Heart left ventricle (tissue), 16 donors: Measurements from ENCODE around the gene DAPP1. TPM values are rescaled to one million over a fixed set of nuclear protein-coding genes. Genes with fewer than 3 reads are reported as not detected.

Experiments
- ATAC-seq, 4 donors: fragments of 200-7000 bp; cut with Tn5 transposase; one replicate each; pipeline ENCODE4 v1.9.1; 2020 to 2022; ENCODE audit warnings: moderate library complexity in 4 of 4, mild to moderate bottlenecking in 3 of 4, moderate number of reproducible peaks in 1 of 4
- DNase-seq, 5 donors: peaks; one replicate each; pipeline ENCODE4 v3.0.0-alpha.2; 2020
- H3K27ac ChIP-seq, 12 donors: fragments of 200-600 bp; sonication (generic) in 4 of 12; one replicate each; pipeline versions ENCODE4 v1.5.0 to v1.8.0; 2016 to 2022; ENCODE audit warnings: mild to moderate bottlenecking in 2 of 12
- H3K27me3 ChIP-seq, 9 donors: fragments of 200-600 bp; sonication (generic) in 2 of 9; one replicate each; pipeline versions ENCODE4 v1.5.1 to v1.8.0; 2016 to 2022; ENCODE audit warnings: mild to moderate bottlenecking in 3 of 9
- H3K36me3 ChIP-seq, 9 donors: fragments of 200-600 bp; sonication (generic) in 2 of 9; one replicate each; pipeline versions ENCODE4 v1.5.0 to v1.8.0; 2018 to 2022; ENCODE audit warnings: mild to moderate bottlenecking in 2 of 9
- H3K4me1 ChIP-seq, 12 donors: fragments of 200-600 bp; sonication (generic) in 4 of 12; one replicate each; pipeline versions ENCODE4 v1.5.0 to v1.8.0; 2016 to 2022; ENCODE audit warnings: mild to moderate bottlenecking in 3 of 12
- H3K4me3 ChIP-seq, 12 donors: fragments of 200-600 bp; sonication (generic) in 4 of 12; one replicate each; pipeline versions ENCODE4 v1.5.0 to v1.8.0; 2017 to 2022; ENCODE audit warnings: mild to moderate bottlenecking in 9 of 12, moderate library complexity in 4 of 12
- H3K9me3 ChIP-seq, 12 donors: fragments of 200-600 bp; sonication (generic) in 4 of 12; one replicate each; pipeline versions ENCODE4 v1.5.0 to v1.8.0; 2016 to 2022; ENCODE audit warnings: mild to moderate bottlenecking in 1 of 12
- CTCF ChIP-seq, 12 donors: fragments of 200-600 bp; sonication (generic) in 4 of 12; IDR thresholded peaks; one replicate each; pipeline versions ENCODE4 v1.5.0 to v1.8.0; 2018 to 2022; ENCODE audit warnings: antibody characterized with exemption in 12 of 12, mild to moderate bottlenecking in 5 of 12
- POLR2A ChIP-seq, 2 donors: fragments of 450-650 bp; IDR thresholded peaks; one replicate each; pipeline ENCODE4 v1.6.1; 2017; ENCODE audit warnings: antibody characterized with exemption in 2 of 2, mild to moderate bottlenecking in 2 of 2, moderate library complexity in 2 of 2
- WGBS, 4 donors: extraction: QIAGEN DNeasy Blood & Tissue Kit in 2 of 4; methylation state at CpG; one replicate each; pipeline versions ENCODE4 v1.1.5 to v1.1.7; 2013 to 2018; 5-methylcytosine and 5-hydroxymethylcytosine counted together
- intact Hi-C, 10 donors: fragments of 100-400 bp; cut with DNase I; formaldehyde crosslinking; loops; one replicate each; pipeline versions ENCODE4 v1.11.1 to v1.14.2; 2022
- polyA plus RNA-seq, 2 donors: library from polyadenylated mRNA; stranded (reverse); fragments of 200-250 nt; gene quantifications; one replicate each; pipeline ENCODE4 v1.2.3, GENCODE V29; 2013
- total RNA-seq, 9 donors: library from RNA; depleted of rRNA in 2 of 9; stranded (reverse); fragments of >200 nt in 2 of 9; fragmentation: NEBNext Ultra II Directional in 3 of 9; extraction: Animal tissue kit (Norgen Biotek cat#: 25700) in 3 of 9; gene quantifications; one replicate each; pipeline versions ENCODE4 v1.1.0 to v1.2.4, GENCODE V29; 2016 to 2023
- donor health status: ischemic (EF 13 %, LVEDD 7.1; RV severe dilation, severe dysfunction).
- donor health status: healthy with polysubstance abuse.
- donor health status: DM: no; HTN: yes; CAD: no.
- donor health status: DM: no; HTN: no; CAD: no.
- donor health status: ischemic (EF 25% LVEDD 6.9; RV normal size, moderate dysfunction).
- donor health status: ischemic (EF 25% LVEDD 5.7; RV mildly dilated, moderate dysfunction).
- donor health status: healthy.
- donor health status: DM: yes; HTN: yes; CAD: no.
- donor health status: ischemic (EF 35%, LVEDD 5.7; RV mildly dilated, moderate dysfunction).
- donor health status: nonischemic (EF 11% LVEDD 7.7; RV severe dilation, severe dysfunction).
- donor health status: DM: yes; HTN: yes; CAD: no.
- donor health status: PGD.
- donor health status: ischemic (EF 29% LVEDD 5.4; RV normal size, mild dysfunction).
- donor health status: nonischemic (EF 23%, LVEDD 6.1; RV moderate dilation, normal function).

DAPP1 gene
- total and polyA plus RNA-seq, 11 donors: 0.19 to 7.5 (median 0.30) TPM

- no peak for ATAC-seq
These were observed 17.1 kb downstream of the DAPP1 start for GRCh38 chr4:99833756-99834155.

GRCh38 chr4:99834569-99834968 lies 17.9 kb downstream of the DAPP1 start:
- TF ChIP-seq POLR2A (IDR thresholded peaks at IDR 0.05): no peak
- Histone ChIP-seq H3K9me3 (no peaks in the 10 kb centered on the region), H3K36me3 (peaks cover 0 to 29% (median 0%) of the 10 kb centered on the region in 9 donors), H3K27ac (no peak overlapping the region), H3K27me3 (no peaks in the 10 kb centered on the region), H3K4me1 (no peaks in the 10 kb centered on the region), H3K4me3 (no peak overlapping the region)
- intact Hi-C loops: no loop called here
- 90 to 94% (median 92%) methylated on average over 7 of the region's 7 CpGs for WGBS, 4 donors
- no peak for DNase-seq
- no peak for ATAC-seq

More at GRCh38 chr4:99833756-99834155, 17.1 kb downstream of the DAPP1 start:
- Histone ChIP-seq H3K27me3 (no peaks in the 10 kb centered on the region), H3K4me1 (peaks cover 0 to 2% (median 0%) of the 10 kb centered on the region in 12 donors), H3K9me3 (no peaks in the 10 kb centered on the region), H3K27ac (no peak overlapping the region), H3K36me3 (peaks cover 0 to 29% (median 0%) of the 10 kb centered on the region in 9 donors), H3K4me3 (no peak overlapping the region)
- intact Hi-C loops: no loop called here
- DNase-seq: no peak
- TF ChIP-seq CTCF (IDR thresholded peaks at IDR 0.05) (no peak), POLR2A (IDR thresholded peaks at IDR 0.05) (no peak)
- 81 to 90% (median 85%) methylated on average over 5 of the region's 5 CpGs for WGBS, 4 donors

GRCh38 chr4:99835942-99836341 lies 19.3 kb downstream of the DAPP1 start:
- Histone ChIP-seq H3K4me1 (no peaks in the 10 kb centered on the region), H3K36me3 (peaks cover 0 to 29% (median 0%) of the 10 kb centered on the region in 9 donors), H3K27me3 (no peaks in the 10 kb centered on the region), H3K9me3 (no peaks in the 10 kb centered on the region), H3K27ac (no peak overlapping the region), H3K4me3 (no peak overlapping the region)
- DNase-seq: no peak
- ATAC-seq: no peak
- TF ChIP-seq CTCF (IDR thresholded peaks at IDR 0.05): no peak
- no peak for TF ChIP-seq POLR2A (IDR thresholded peaks at IDR 0.05)
- intact Hi-C loops: no loop called here
- 95 to 98% (median 96%) methylated on average over 2 of the region's 2 CpGs for WGBS, 4 donors

- intact Hi-C loops: no loop called here
- H3K9me3 ChIP-seq: no peaks in the 10 kb centered on the region
- H3K36me3 ChIP-seq: peaks cover 0 to 29% (median 0%) of the 10 kb centered on the region in 9 donors
- WGBS, 4 donors: 66 to 92% (median 84%) methylated on average over 2 of the region's 2 CpGs
- no peak overlapping the region for H3K4me3 ChIP-seq
- TF ChIP-seq POLR2A (IDR thresholded peaks at IDR 0.05) (no peak), CTCF (IDR thresholded peaks at IDR 0.05) (no peak)
- ATAC-seq (no peak), DNase-seq (no peak)
- H3K27me3 ChIP-seq: no peaks in the 10 kb centered on the region
- H3K27ac ChIP-seq: no peak overlapping the region
- peaks cover 0 to 10% (median 0%) of the 10 kb centered on the region in 12 donors for H3K4me1 ChIP-seq
These were observed 22.3 kb downstream of the DAPP1 start for GRCh38 chr4:99838927-99839326.

- peaks cover 0 to 13% (median 0%) of the 10 kb centered on the region in 12 donors for H3K4me1 ChIP-seq
- intact Hi-C loops: no loop called here
- 89 to 94% (median 93%) methylated on average over 4 of the region's 4 CpGs for WGBS, 4 donors
These were observed 24.5 kb downstream of the DAPP1 start for GRCh38 chr4:99841129-99841528.

More at GRCh38 chr4:99841129-99841528, 24.5 kb downstream of the DAPP1 start:
- peaks cover 0 to 19% (median 0%) of the 10 kb centered on the region in 9 donors for H3K36me3 ChIP-seq
- ATAC-seq (no peak), DNase-seq (no peak)
- H3K9me3 ChIP-seq: no peaks in the 10 kb centered on the region
- TF ChIP-seq POLR2A (IDR thresholded peaks at IDR 0.05) (no peak), CTCF (IDR thresholded peaks at IDR 0.05) (no peak)
- no peak overlapping the region for H3K4me3 ChIP-seq
- H3K27ac ChIP-seq: no peak overlapping the region
- H3K27me3 ChIP-seq: no peaks in the 10 kb centered on the region
